Measurements from ENCODE around the gene MIB2. TPM values are rescaled to one million over a fixed set of nuclear protein-coding genes. Genes with fewer than 3 reads are reported as not detected.

MIB2 gene
- total and polyA plus RNA-seq, 12 donors, result 1.3 to 608 (median 85.8) TPM

GRCh38 chr1:1677718-1678580 is 62.6 kb downstream of the MIB2 start:
- Histone ChIP-seq H3K27ac (no peak overlapping the region), H3K4me1 (replicated peaks in 1 of 2) (peaks cover 0 to 5% of the 10 kb centered on the region in 2 donors), H3K9me3 (replicated peaks in 1 of 3) (no peaks in the 10 kb centered on the region), H3K36me3 (replicated peaks in 1 of 2) (no peaks in the 10 kb centered on the region), H3K4me3 (no peak overlapping the region), H3K27me3 (no peaks in the 10 kb centered on the region)
- WGBS, 4 donors, result 71 to 84% (median 77%) methylated on average over 35 to 39 of the region's 39 CpGs
- DNase-seq, result peak in 1 of 7 donors; percentile 17
- intact Hi-C loops (cut with DNase I), result no loop called here
- no peak for TF ChIP-seq CTCF (IDR thresholded peaks at IDR 0.05)
- TF ChIP-seq POLR2A (IDR thresholded peaks at IDR 0.05), result no peak

- Histone ChIP-seq H3K4me3 (no peak overlapping the region), H3K4me1 (replicated peaks in 1 of 2) (peaks cover 0 to 5% of the 10 kb centered on the region in 2 donors), H3K36me3 (replicated peaks in 1 of 2) (no peaks in the 10 kb centered on the region), H3K27me3 (no peaks in the 10 kb centered on the region), H3K27ac (no peak overlapping the region), H3K9me3 (replicated peaks in 1 of 3) (no peaks in the 10 kb centered on the region)
- no peak for DNase-seq
- TF ChIP-seq CTCF (IDR thresholded peaks at IDR 0.05) (no peak), POLR2A (IDR thresholded peaks at IDR 0.05) (no peak)
- intact Hi-C loops (cut with DNase I), result no loop called here
- WGBS, 4 donors, result 72 to 91% (median 78%) methylated on average over 12 to 24 of the region's 24 CpGs
Measured at GRCh38 chr1:1678581-1679380, 63.5 kb downstream of the MIB2 start.

Other genes starting within 250 kb of the MIB2 start
- 100 to 1,000 TPM in 8 of 9 donors, 10 to 100 TPM in 1; 89.6 to 260 (median 155) TPM for gene AURKAIP1, start 240.3 kb upstream of the MIB2 start, total RNA-seq
- 100 to 1,000 TPM in 2 of 3 donors, 10 to 100 TPM in 1; 44.2 to 317 (median 226) TPM for gene AURKAIP1, start 240.3 kb upstream of the MIB2 start, polyA plus RNA-seq
- 100 to 1,000 TPM in 7 of 9 donors, 10 to 100 TPM in 2; 53.4 to 264 (median 165) TPM for gene CCNL2, start 216.2 kb upstream of the MIB2 start, total RNA-seq
- gene CCNL2, start 216.2 kb upstream of the MIB2 start, polyA plus RNA-seq, result 100 to 1,000 TPM in 2 of 3 donors, 10 to 100 TPM in 1; 65.2 to 893 (median 593) TPM
- 100 to 1,000 TPM in 8 of 9 donors, 10 to 100 TPM in 1; 98.9 to 276 (median 160) TPM for gene MRPL20, start 208.2 kb upstream of the MIB2 start, total RNA-seq
- 100 to 1,000 TPM; 116 to 175 (median 134) TPM for gene MRPL20, start 208.2 kb upstream of the MIB2 start, polyA plus RNA-seq
- gene ANKRD65, start 194.2 kb upstream of the MIB2 start, total RNA-seq, result 1 to 10 TPM in 5 of 9 donors, under 1 TPM in 4; 0.22 to 2.6 (median 1.4) TPM
- gene ANKRD65, start 194.2 kb upstream of the MIB2 start, polyA plus RNA-seq, result 1 to 10 TPM in 2 of 3 donors, under 1 TPM in 1; 0.53 to 3.4 (median 2.2) TPM
- 10 to 100 TPM in 8 of 9 donors, 1 to 10 TPM in 1; 4.7 to 49.0 (median 30.0) TPM for gene VWA1, start 179.8 kb upstream of the MIB2 start, total RNA-seq
- 10 to 100 TPM in 2 of 3 donors, under 1 TPM in 1; 0.99 to 39.3 (median 25.9) TPM for gene VWA1, start 179.8 kb upstream of the MIB2 start, polyA plus RNA-seq
- 1 to 10 TPM in 2 of 9 donors, under 1 TPM in 4, not detected in 3; under 0.01 to 1.4 (median 0.52) TPM for gene ATAD3C, start 165.8 kb upstream of the MIB2 start, total RNA-seq
- gene ATAD3C, start 165.8 kb upstream of the MIB2 start, polyA plus RNA-seq, result 1 to 10 TPM in 1 of 3 donors, under 1 TPM in 2; 0.09 to 1.2 (median 0.72) TPM
- gene ATAD3B, start 143.7 kb upstream of the MIB2 start, total RNA-seq, result 10 to 100 TPM in 6 of 9 donors, 1 to 10 TPM in 3; 6.3 to 30.3 (median 11.2) TPM
- 100 to 1,000 TPM in 1 of 3 donors, 10 to 100 TPM in 1, 1 to 10 TPM in 1; 5.3 to 109 (median 48.4) TPM for gene ATAD3B, start 143.7 kb upstream of the MIB2 start, polyA plus RNA-seq
- gene ATAD3A, start 103.3 kb upstream of the MIB2 start, total RNA-seq, result 10 to 100 TPM; 16.9 to 46.3 (median 29.0) TPM
- gene ATAD3A, start 103.3 kb upstream of the MIB2 start, polyA plus RNA-seq, result 10 to 100 TPM in 2 of 3 donors, 1 to 10 TPM in 1; 7.8 to 40.7 (median 25.1) TPM
- 1 to 10 TPM in 8 of 9 donors, under 1 TPM in 1; 0.95 to 7.0 (median 3.9) TPM for gene TMEM240, start 74.9 kb upstream of the MIB2 start, total RNA-seq
- gene TMEM240, start 74.9 kb upstream of the MIB2 start, polyA plus RNA-seq, result 10 to 100 TPM in 1 of 3 donors, 1 to 10 TPM in 1, not detected in 1; 5.5 to 12.4 TPM
- gene SSU72, start 40.6 kb upstream of the MIB2 start, total RNA-seq, result 100 to 1,000 TPM in 5 of 9 donors, 10 to 100 TPM in 4; 50.1 to 219 (median 107) TPM
- gene SSU72, start 40.6 kb upstream of the MIB2 start, polyA plus RNA-seq, result 100 to 1,000 TPM in 2 of 3 donors, 10 to 100 TPM in 1; 84.2 to 132 (median 108) TPM
- 10 to 100 TPM in 8 of 9 donors, 1 to 10 TPM in 1; 9.4 to 73.6 (median 33.7) TPM for gene FNDC10, start 15.4 kb upstream of the MIB2 start, total RNA-seq
- gene FNDC10, start 15.4 kb upstream of the MIB2 start, polyA plus RNA-seq, result 10 to 100 TPM in 2 of 3 donors, 1 to 10 TPM in 1; 2.0 to 40.1 (median 39.7) TPM
- gene MMP23B, start 16.7 kb downstream of the MIB2 start, total RNA-seq, result 10 to 100 TPM in 3 of 9 donors, 1 to 10 TPM in 6; 1.6 to 21.5 (median 7.8) TPM
- gene MMP23B, start 16.7 kb downstream of the MIB2 start, polyA plus RNA-seq, result 10 to 100 TPM in 1 of 3 donors, 1 to 10 TPM in 1, not detected in 1; 9.8 to 28.0 TPM
- gene CDK11B, start 43.5 kb downstream of the MIB2 start, total RNA-seq, result 10 to 100 TPM in 8 of 9 donors, 1 to 10 TPM in 1; 8.8 to 23.6 (median 16.7) TPM
- 10 to 100 TPM; 26.5 to 65.4 (median 43.6) TPM for gene CDK11B, start 43.5 kb downstream of the MIB2 start, polyA plus RNA-seq
- 10 to 100 TPM; 20.6 to 89.5 (median 50.6) TPM for gene SLC35E2B, start 77.3 kb downstream of the MIB2 start, total RNA-seq
- 10 to 100 TPM; 11.2 to 50.8 (median 37.4) TPM for gene SLC35E2B, start 77.3 kb downstream of the MIB2 start, polyA plus RNA-seq
- gene CDK11A, start 108.9 kb downstream of the MIB2 start, total RNA-seq, result 10 to 100 TPM in 7 of 9 donors, 1 to 10 TPM in 2; 2.1 to 44.2 (median 18.7) TPM
- gene CDK11A, start 108.9 kb downstream of the MIB2 start, polyA plus RNA-seq, result 100 to 1,000 TPM in 1 of 3 donors, 10 to 100 TPM in 2; 15.8 to 302 (median 95.8) TPM
- 100 to 1,000 TPM in 8 of 9 donors, 10 to 100 TPM in 1; 66.2 to 195 (median 170) TPM for gene NADK, start 163.0 kb downstream of the MIB2 start, total RNA-seq
- gene NADK, start 163.0 kb downstream of the MIB2 start, polyA plus RNA-seq, result 100 to 1,000 TPM in 2 of 3 donors, 10 to 100 TPM in 1; 73.0 to 150 (median 102) TPM